HEK293 (cell line): ENCODE results near the gene OR56A3.
A peak's percentile ranks its signal among the peaks of the same experiment; 100 is the strongest.

Experiments used
- CTCF ChIA-PET: fragments of 350-600 bp; formaldehyde crosslinking; extraction: SDS; loops from one replicate; lab custom pipeline; 2021; ENCODE audit warnings: antibody characterized with exemption; lab: Yijun Ruan, JAX
- POLR2A ChIA-PET: fragments of 300-600 bp; formaldehyde crosslinking; extraction: SDS; loops from one replicate; lab custom pipeline; 2020; ENCODE audit warnings: antibody characterized with exemption, inconsistent platforms; lab: Yijun Ruan, JAX
- H3K27ac ChIP-seq: fragments of 200-500 bp; sonication (Bioruptor generic); 2 replicates; pipeline ENCODE4 v1.5.1; 2014; ENCODE audit warnings: low read depth, low read length, control low read depth, inconsistent platforms; ENCODE audit errors: extremely low read depth
- H3K36me3 ChIP-seq, 2 experiments: fragments of 200-500 bp in 1 of 2; sonication (Bioruptor generic) in 1 of 2; 1 replicate in 1 of 2; 2 replicates in 1 of 2; pipeline ENCODE4 v1.5.1; 2014 to 2017; ENCODE audit warnings: inconsistent platforms in 2 of 2, low read length in 2 of 2; ENCODE audit not compliant: control insufficient read depth in 2 of 2, insufficient read depth in 1 of 2
- H3K4me1 ChIP-seq: fragments of 200-500 bp; sonication (Bioruptor generic); 2 replicates; pipeline ENCODE4 v1.5.1; 2014; ENCODE audit warnings: mild to moderate bottlenecking, low read length, inconsistent platforms; ENCODE audit not compliant: control insufficient read depth, insufficient read depth
- H3K4me3 ChIP-seq: 2 replicates; pipeline ENCODE4 v1.5.1; 2011; ENCODE audit warnings: low read depth, mild to moderate bottlenecking, control low read depth, low read length, moderate library complexity
- H3K9me3 ChIP-seq: fragments of 200-500 bp; sonication (Bioruptor generic); 2 replicates; pipeline ENCODE4 v1.5.1; 2014; ENCODE audit warnings: low read depth, low read length, inconsistent platforms; ENCODE audit not compliant: control insufficient read depth, insufficient read depth
- HOXC10 ChIP-seq: sonication (generic); formaldehyde crosslinking; IDR thresholded peaks from 2 replicates; pipeline ENCODE4 v1.8.1; 2023; ENCODE audit warnings: mild to moderate bottlenecking, missing genetic modification reagents
- KLF16 ChIP-seq: fragments of 450-650 bp; formaldehyde crosslinking; IDR thresholded peaks from 2 replicates; pipeline ENCODE4 v1.5.1; 2017; ENCODE audit warnings: missing biosample characterization, missing genetic modification characterization
- KLF8 ChIP-seq: fragments of 450-650 bp; formaldehyde crosslinking; IDR thresholded peaks from 2 replicates; pipeline ENCODE4 v1.5.1; 2016; ENCODE audit warnings: missing biosample characterization, missing genetic modification characterization
- MZF1 ChIP-seq: fragments of 450-650 bp; formaldehyde crosslinking; IDR thresholded peaks from 2 replicates; pipeline ENCODE4 v1.5.1; 2017; ENCODE audit warnings: missing biosample characterization, missing genetic modification characterization, borderline replicate concordance
- SP3 ChIP-seq: fragments of 450-650 bp; formaldehyde crosslinking; IDR thresholded peaks from 2 replicates; pipeline ENCODE4 v1.5.1; 2016; ENCODE audit warnings: missing biosample characterization, missing genetic modification characterization
- WT1 ChIP-seq: fragments of 450-650 bp; formaldehyde crosslinking; IDR thresholded peaks from 2 replicates; pipeline ENCODE4 v1.5.1; 2016; ENCODE audit warnings: missing biosample characterization, missing genetic modification characterization
- ZBTB21 ChIP-seq: fragments of 450-650 bp; formaldehyde crosslinking; IDR thresholded peaks from 2 replicates; pipeline ENCODE4 v1.5.1; 2017; ENCODE audit warnings: missing biosample characterization, missing genetic modification characterization
- ZNF132 ChIP-seq: fragments of 450-650 bp; formaldehyde crosslinking; IDR thresholded peaks from 2 replicates; pipeline ENCODE4 v1.5.1; 2017; ENCODE audit warnings: missing biosample characterization, missing genetic modification characterization, borderline replicate concordance
- ZNF155 ChIP-seq: fragments of 450-650 bp; formaldehyde crosslinking; IDR thresholded peaks from 2 replicates; pipeline ENCODE4 v1.5.1; 2016; ENCODE audit warnings: missing biosample characterization, missing genetic modification characterization
- ZNF223 ChIP-seq: fragments of 450-650 bp; formaldehyde crosslinking; IDR thresholded peaks from 2 replicates; pipeline ENCODE4 v1.5.1; 2016; ENCODE audit warnings: missing biosample characterization, missing genetic modification characterization
- ZNF274 ChIP-seq, 2 experiments: fragments of 200-500 bp in 1 of 2; fragments of 450-650 bp in 1 of 2; sonication (Bioruptor generic) in 1 of 2; formaldehyde crosslinking in 1 of 2; IDR thresholded peaks; 2 replicates each; pipeline versions ENCODE4 v1.5.1 to v1.6.1; 2014 to 2016; ENCODE audit warnings: borderline replicate concordance in 1 of 2, inconsistent platforms in 1 of 2, low read length in 1 of 2, missing biosample characterization in 1 of 2, missing genetic modification characterization in 1 of 2
- ZNF423 ChIP-seq: fragments of 450-650 bp; formaldehyde crosslinking; IDR thresholded peaks from 2 replicates; pipeline ENCODE4 v1.5.1; 2016; ENCODE audit warnings: missing biosample characterization, missing genetic modification characterization
- ZNF510 ChIP-seq: fragments of 450-650 bp; formaldehyde crosslinking; IDR thresholded peaks from 2 replicates; pipeline ENCODE4 v1.5.1; 2018; ENCODE audit warnings: mild to moderate bottlenecking, missing genetic modification characterization, missing biosample characterization; ENCODE audit not compliant: insufficient replicate concordance
- ZNF529 ChIP-seq: fragments of 450-650 bp; formaldehyde crosslinking; IDR thresholded peaks from 2 replicates; pipeline ENCODE4 v1.5.1; 2017; ENCODE audit warnings: missing genetic modification characterization, missing biosample characterization; ENCODE audit not compliant: insufficient replicate concordance
- ZNF544 ChIP-seq: fragments of 450-650 bp; formaldehyde crosslinking; IDR thresholded peaks from 2 replicates; pipeline ENCODE4 v1.5.0; 2017; ENCODE audit warnings: missing biosample characterization, missing genetic modification characterization
- ZNF548 ChIP-seq: fragments of 450-650 bp; formaldehyde crosslinking; IDR thresholded peaks from 2 replicates; pipeline ENCODE4 v1.5.1; 2016; ENCODE audit warnings: missing biosample characterization, missing genetic modification characterization
- ZNF558 ChIP-seq: fragments of 450-650 bp; formaldehyde crosslinking; IDR thresholded peaks from 2 replicates; pipeline ENCODE4 v1.5.1; 2016; ENCODE audit warnings: missing biosample characterization, missing genetic modification characterization
- ZNF610 ChIP-seq: fragments of 450-650 bp; formaldehyde crosslinking; IDR thresholded peaks from 2 replicates; pipeline ENCODE4 v1.5.1; 2016; ENCODE audit warnings: missing biosample characterization, missing genetic modification characterization, borderline replicate concordance
- ZNF776 ChIP-seq: fragments of 450-650 bp; formaldehyde crosslinking; IDR thresholded peaks from 2 replicates; pipeline ENCODE4 v1.5.0; 2017; ENCODE audit warnings: missing biosample characterization, missing genetic modification characterization, borderline replicate concordance
- ZNF830 ChIP-seq: fragments of 450-650 bp; IDR thresholded peaks from 2 replicates; pipeline ENCODE4 v1.5.0; 2018; ENCODE audit warnings: missing biosample characterization, missing genetic modification characterization, low read depth, mild to moderate bottlenecking, moderate library complexity
- ZNF837 ChIP-seq: fragments of 450-650 bp; formaldehyde crosslinking; IDR thresholded peaks from 2 replicates; pipeline ENCODE4 v1.5.1; 2016; ENCODE audit warnings: missing biosample characterization, missing genetic modification characterization
- ZSCAN23 ChIP-seq: fragments of 450-650 bp; formaldehyde crosslinking; IDR thresholded peaks from 2 replicates; pipeline ENCODE4 v1.5.1; 2016; ENCODE audit warnings: missing biosample characterization, missing genetic modification characterization
- TF ChIP-seq, protein P1 (sequence below): fragments of 450-650 bp; formaldehyde crosslinking; IDR thresholded peaks from 2 replicates; pipeline ENCODE4 v1.5.1; 2017; ENCODE audit warnings: missing biosample characterization, missing genetic modification characterization
- TF ChIP-seq, protein P2 (sequence below): fragments of 450-650 bp; formaldehyde crosslinking; IDR thresholded peaks from 2 replicates; pipeline ENCODE4 v1.5.1; 2016; ENCODE audit warnings: missing biosample characterization, missing genetic modification characterization, low read depth
- TF ChIP-seq, protein P3 (sequence below): fragments of 450-650 bp; formaldehyde crosslinking; IDR thresholded peaks from 2 replicates; pipeline ENCODE4 v1.5.1; 2016; ENCODE audit warnings: missing biosample characterization, missing genetic modification characterization
- TF ChIP-seq, protein P4 (sequence below): fragments of 450-650 bp; formaldehyde crosslinking; IDR thresholded peaks from 2 replicates; pipeline ENCODE4 v1.5.1; 2017; ENCODE audit warnings: missing biosample characterization, missing genetic modification characterization
- TF ChIP-seq, protein P5 (sequence below): fragments of 450-650 bp; formaldehyde crosslinking; IDR thresholded peaks from 2 replicates; pipeline ENCODE4 v1.5.1; 2017; ENCODE audit warnings: missing biosample characterization, mild to moderate bottlenecking, missing genetic modification characterization, moderate library complexity
- TF ChIP-seq, protein P6 (sequence below): fragments of 450-650 bp; formaldehyde crosslinking; IDR thresholded peaks from 2 replicates; pipeline ENCODE4 v1.5.1; 2016; ENCODE audit warnings: missing biosample characterization, missing genetic modification characterization

The OR56A3 gene

DNA sequence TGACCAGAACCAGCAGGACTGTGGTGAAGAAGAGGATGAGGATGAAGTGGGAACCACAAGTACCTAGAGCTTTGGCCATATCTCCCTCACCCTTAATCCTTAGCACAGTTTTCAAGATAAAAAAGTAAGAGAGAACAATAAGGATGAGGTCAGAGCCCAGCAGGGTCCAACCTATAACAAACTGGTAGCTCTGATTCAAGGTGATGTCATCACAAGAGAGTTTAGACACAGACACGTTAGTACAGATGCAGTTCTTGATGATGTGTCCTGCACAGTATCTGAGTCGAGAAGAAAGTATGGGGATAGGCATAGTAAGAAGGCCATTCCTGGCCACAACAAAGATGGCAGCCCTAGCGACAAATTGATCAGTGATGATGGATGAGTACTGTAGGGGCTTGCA is 25.7 kb downstream of the OR56A3 start:
- CTCF ChIA-PET, result no interaction called here
- POLR2A ChIA-PET, result no interaction called here
- TF ChIP-seq ZNF837 (no peak), ZNF155 (tag by site-specific recombination) (no peak), ZBTB21 (tag by site-specific recombination) (peak; percentile 69), WT1 (no peak), ZNF776 (tag by site-specific recombination) (no peak), ZNF544 (tag by site-specific recombination) (no peak)
- TF ChIP-seq, protein P1, sequence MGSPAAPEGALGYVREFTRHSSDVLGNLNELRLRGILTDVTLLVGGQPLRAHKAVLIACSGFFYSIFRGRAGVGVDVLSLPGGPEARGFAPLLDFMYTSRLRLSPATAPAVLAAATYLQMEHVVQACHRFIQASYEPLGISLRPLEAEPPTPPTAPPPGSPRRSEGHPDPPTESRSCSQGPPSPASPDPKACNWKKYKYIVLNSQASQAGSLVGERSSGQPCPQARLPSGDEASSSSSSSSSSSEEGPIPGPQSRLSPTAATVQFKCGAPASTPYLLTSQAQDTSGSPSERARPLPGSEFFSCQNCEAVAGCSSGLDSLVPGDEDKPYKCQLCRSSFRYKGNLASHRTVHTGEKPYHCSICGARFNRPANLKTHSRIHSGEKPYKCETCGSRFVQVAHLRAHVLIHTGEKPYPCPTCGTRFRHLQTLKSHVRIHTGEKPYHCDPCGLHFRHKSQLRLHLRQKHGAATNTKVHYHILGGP (tag by site-specific recombination), result no peak
- TF ChIP-seq, protein P2, sequence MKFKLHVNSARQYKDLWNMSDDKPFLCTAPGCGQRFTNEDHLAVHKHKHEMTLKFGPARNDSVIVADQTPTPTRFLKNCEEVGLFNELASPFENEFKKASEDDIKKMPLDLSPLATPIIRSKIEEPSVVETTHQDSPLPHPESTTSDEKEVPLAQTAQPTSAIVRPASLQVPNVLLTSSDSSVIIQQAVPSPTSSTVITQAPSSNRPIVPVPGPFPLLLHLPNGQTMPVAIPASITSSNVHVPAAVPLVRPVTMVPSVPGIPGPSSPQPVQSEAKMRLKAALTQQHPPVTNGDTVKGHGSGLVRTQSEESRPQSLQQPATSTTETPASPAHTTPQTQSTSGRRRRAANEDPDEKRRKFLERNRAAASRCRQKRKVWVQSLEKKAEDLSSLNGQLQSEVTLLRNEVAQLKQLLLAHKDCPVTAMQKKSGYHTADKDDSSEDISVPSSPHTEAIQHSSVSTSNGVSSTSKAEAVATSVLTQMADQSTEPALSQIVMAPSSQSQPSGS (tag by site-specific recombination), result peak; percentile 39; the same call in 1 of the 2 replicates
- TF ChIP-seq, protein P3, sequence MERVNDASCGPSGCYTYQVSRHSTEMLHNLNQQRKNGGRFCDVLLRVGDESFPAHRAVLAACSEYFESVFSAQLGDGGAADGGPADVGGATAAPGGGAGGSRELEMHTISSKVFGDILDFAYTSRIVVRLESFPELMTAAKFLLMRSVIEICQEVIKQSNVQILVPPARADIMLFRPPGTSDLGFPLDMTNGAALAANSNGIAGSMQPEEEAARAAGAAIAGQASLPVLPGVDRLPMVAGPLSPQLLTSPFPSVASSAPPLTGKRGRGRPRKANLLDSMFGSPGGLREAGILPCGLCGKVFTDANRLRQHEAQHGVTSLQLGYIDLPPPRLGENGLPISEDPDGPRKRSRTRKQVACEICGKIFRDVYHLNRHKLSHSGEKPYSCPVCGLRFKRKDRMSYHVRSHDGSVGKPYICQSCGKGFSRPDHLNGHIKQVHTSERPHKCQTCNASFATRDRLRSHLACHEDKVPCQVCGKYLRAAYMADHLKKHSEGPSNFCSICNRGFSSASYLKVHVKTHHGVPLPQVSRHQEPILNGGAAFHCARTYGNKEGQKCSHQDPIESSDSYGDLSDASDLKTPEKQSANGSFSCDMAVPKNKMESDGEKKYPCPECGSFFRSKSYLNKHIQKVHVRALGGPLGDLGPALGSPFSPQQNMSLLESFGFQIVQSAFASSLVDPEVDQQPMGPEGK (tag by site-specific recombination), result no peak

DNA sequence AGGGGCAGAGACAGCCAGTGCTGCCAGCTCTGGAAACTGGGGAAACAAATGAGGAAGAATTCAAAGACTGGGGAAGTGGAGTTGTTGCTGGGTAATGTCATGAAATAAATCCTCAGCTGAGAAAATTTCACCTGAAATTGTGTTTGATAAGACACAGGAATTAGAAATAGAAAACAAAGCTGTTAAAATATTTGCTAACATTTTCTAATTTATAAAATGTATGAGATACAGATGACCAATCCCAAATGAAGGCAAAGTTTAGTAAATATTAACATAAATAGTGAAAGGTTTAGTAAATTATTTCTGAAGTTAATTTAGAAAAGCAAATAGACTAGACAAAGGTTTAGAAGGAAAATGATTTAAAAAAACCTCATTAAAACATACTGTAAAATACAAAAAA is 26.3 kb downstream of the OR56A3 start, which contains the start of gene OR56A5:
OR56A5 (minus strand) TSS at position 101 of the 400 bp plus-strand sequence; CDS start at position 101, 0 bp downstream.
- ChIA-PET POLR2A (no interaction called here), CTCF (no interaction called here)
- H3K4me3 ChIP-seq, result no peak within 1 kb of the TSS
- no peaks in the 10 kb centered on the region for H3K36me3 ChIP-seq
- H3K9me3 ChIP-seq, result no peaks in the 10 kb centered on the region
- TF ChIP-seq MZF1 (tag by site-specific recombination) (no peak), KLF8 (tag by site-specific recombination) (no peak), SP3 (tag by site-specific recombination) (no peak), ZNF223 (tag by site-specific recombination) (no peak), ZNF510 (tag by site-specific recombination) (no peak), ZNF610 (no peak), ZNF132 (tag by site-specific recombination) (no peak), KLF16 (tag by site-specific recombination) (no peak), ZSCAN23 (tag by site-specific recombination) (no peak), ZNF558 (tag by site-specific recombination) (no peak), ZNF548 (tag by site-specific recombination) (no peak), ZNF423 (tag by site-specific recombination) (no peak), ZNF830 (tag by site-specific recombination) (no peak), HOXC10 (CRISPR knock-in tag) (no peak), ZNF529 (tag by site-specific recombination) (no peak), ZNF274 (IDR thresholded peaks at IDR 0.05; ENCODE audit: low read length) (no peak), ZNF274 (tag by site-specific recombination; IDR thresholded peaks at IDR 0.05; ENCODE audit: borderline replicate concordance) (no peak)
- TF ChIP-seq, protein P4, sequence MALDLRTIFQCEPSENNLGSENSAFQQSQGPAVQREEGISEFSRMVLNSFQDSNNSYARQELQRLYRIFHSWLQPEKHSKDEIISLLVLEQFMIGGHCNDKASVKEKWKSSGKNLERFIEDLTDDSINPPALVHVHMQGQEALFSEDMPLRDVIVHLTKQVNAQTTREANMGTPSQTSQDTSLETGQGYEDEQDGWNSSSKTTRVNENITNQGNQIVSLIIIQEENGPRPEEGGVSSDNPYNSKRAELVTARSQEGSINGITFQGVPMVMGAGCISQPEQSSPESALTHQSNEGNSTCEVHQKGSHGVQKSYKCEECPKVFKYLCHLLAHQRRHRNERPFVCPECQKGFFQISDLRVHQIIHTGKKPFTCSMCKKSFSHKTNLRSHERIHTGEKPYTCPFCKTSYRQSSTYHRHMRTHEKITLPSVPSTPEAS, result no peak
- TF ChIP-seq, protein P5, sequence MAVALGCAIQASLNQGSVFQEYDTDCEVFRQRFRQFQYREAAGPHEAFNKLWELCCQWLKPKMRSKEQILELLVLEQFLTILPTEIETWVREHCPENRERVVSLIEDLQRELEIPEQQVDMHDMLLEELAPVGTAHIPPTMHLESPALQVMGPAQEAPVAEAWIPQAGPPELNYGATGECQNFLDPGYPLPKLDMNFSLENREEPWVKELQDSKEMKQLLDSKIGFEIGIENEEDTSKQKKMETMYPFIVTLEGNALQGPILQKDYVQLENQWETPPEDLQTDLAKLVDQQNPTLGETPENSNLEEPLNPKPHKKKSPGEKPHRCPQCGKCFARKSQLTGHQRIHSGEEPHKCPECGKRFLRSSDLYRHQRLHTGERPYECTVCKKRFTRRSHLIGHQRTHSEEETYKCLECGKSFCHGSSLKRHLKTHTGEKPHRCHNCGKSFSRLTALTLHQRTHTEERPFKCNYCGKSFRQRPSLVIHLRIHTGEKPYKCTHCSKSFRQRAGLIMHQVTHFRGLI (tag by site-specific recombination), result no peak
- TF ChIP-seq, protein P6, sequence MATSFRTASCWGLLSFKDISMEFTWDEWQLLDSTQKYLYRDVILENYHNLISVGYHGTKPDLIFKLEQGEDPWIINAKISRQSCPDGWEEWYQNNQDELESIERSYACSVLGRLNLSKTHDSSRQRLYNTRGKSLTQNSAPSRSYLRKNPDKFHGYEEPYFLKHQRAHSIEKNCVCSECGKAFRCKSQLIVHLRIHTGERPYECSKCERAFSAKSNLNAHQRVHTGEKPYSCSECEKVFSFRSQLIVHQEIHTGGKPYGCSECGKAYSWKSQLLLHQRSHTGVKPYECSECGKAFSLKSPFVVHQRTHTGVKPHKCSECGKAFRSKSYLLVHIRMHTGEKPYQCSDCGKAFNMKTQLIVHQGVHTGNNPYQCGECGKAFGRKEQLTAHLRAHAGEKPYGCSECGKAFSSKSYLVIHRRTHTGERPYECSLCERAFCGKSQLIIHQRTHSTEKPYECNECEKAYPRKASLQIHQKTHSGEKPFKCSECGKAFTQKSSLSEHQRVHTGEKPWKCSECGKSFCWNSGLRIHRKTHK (tag by site-specific recombination), result no peak
- H3K4me1 ChIP-seq, result no peaks in the 10 kb centered on the region
- no peak within 1 kb of the TSS for H3K27ac ChIP-seq

More for the DNA sequence above, 25.7 kb downstream of the OR56A3 start:
- Histone ChIP-seq H3K27ac (no peak overlapping the region), H3K4me3 (no peak overlapping the region), H3K4me1 (no peaks in the 10 kb centered on the region), H3K9me3 (no peaks in the 10 kb centered on the region), H3K36me3 (no peaks in the 10 kb centered on the region)
